ENCODE results near the gene CHDH.

- TF ChIP-seq EZH2 (IDR thresholded peaks at IDR 0.05; ENCODE audit: borderline replicate concordance, low read length) = no peak
- TF ChIP-seq, protein P1, sequence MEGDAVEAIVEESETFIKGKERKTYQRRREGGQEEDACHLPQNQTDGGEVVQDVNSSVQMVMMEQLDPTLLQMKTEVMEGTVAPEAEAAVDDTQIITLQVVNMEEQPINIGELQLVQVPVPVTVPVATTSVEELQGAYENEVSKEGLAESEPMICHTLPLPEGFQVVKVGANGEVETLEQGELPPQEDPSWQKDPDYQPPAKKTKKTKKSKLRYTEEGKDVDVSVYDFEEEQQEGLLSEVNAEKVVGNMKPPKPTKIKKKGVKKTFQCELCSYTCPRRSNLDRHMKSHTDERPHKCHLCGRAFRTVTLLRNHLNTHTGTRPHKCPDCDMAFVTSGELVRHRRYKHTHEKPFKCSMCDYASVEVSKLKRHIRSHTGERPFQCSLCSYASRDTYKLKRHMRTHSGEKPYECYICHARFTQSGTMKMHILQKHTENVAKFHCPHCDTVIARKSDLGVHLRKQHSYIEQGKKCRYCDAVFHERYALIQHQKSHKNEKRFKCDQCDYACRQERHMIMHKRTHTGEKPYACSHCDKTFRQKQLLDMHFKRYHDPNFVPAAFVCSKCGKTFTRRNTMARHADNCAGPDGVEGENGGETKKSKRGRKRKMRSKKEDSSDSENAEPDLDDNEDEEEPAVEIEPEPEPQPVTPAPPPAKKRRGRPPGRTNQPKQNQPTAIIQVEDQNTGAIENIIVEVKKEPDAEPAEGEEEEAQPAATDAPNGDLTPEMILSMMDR (IDR thresholded peaks at IDR 0.05; ENCODE audit: low read length) = no peak
Measured at GRCh38 chr3:53860196-53860595, 14.0 kb upstream of the CHDH start.
